Liver (tissue), 9 donors: ENCODE data around the gene RELA. TPM values are rescaled to one million over a fixed set of nuclear protein-coding genes. Genes with fewer than 3 reads are reported as not detected.
A peak's percentile ranks its signal among the peaks of the same experiment; 100 is the strongest.

Experiments
- DNase-seq: peaks from one replicate; pipeline ENCODE4 v3.0.0-alpha.2; 2017; ENCODE audit warnings: low spot score
- H3K27ac ChIP-seq, 2 donors: one replicate each; pipeline ENCODE4 v1.7.0; 2013; ENCODE audit warnings: inconsistent platforms in 2 of 2, low read length in 2 of 2, control low read depth in 1 of 2, low read depth in 1 of 2, mild to moderate bottlenecking in 1 of 2
- H3K27me3 ChIP-seq, 4 donors: one replicate each; pipeline versions ENCODE4 v1.6.1 to v1.7.0; 2013; ENCODE audit warnings: low read length in 3 of 4, inconsistent platforms in 1 of 4, mild to moderate bottlenecking in 1 of 4, moderate library complexity in 1 of 4; ENCODE audit not compliant: control insufficient read depth in 4 of 4, insufficient read depth in 4 of 4
- H3K36me3 ChIP-seq, 4 donors: one replicate each; pipeline versions ENCODE4 v1.6.1 to v1.7.0; 2013; ENCODE audit warnings: low read length in 3 of 4, mild to moderate bottlenecking in 3 of 4, low read depth in 1 of 4, moderate library complexity in 1 of 4; ENCODE audit not compliant: control insufficient read depth in 4 of 4, insufficient read depth in 3 of 4
- H3K4me1 ChIP-seq, 4 donors: one replicate each; pipeline versions ENCODE4 v1.6.1 to v1.7.0; 2013; ENCODE audit warnings: low read length in 3 of 4, mild to moderate bottlenecking in 3 of 4, moderate library complexity in 1 of 4; ENCODE audit not compliant: control insufficient read depth in 4 of 4, insufficient read depth in 4 of 4
- H3K4me3 ChIP-seq, 3 donors: one replicate each; pipeline versions ENCODE4 v1.6.1 to v1.7.0; 2013; ENCODE audit warnings: low read length in 3 of 3, control low read depth in 1 of 3, low read depth in 1 of 3, mild to moderate bottlenecking in 1 of 3
- H3K9ac ChIP-seq, 2 donors: one replicate each; pipeline ENCODE4 v1.7.0; 2013; ENCODE audit warnings: low read length in 2 of 2, mild to moderate bottlenecking in 2 of 2, moderate library complexity in 2 of 2, control low read depth in 1 of 2, low read depth in 1 of 2
- H3K9me3 ChIP-seq, 4 donors: one replicate each; pipeline versions ENCODE4 v1.6.1 to v1.7.0; 2013; ENCODE audit warnings: low read length in 3 of 4; ENCODE audit not compliant: control insufficient read depth in 4 of 4
- ATF3 ChIP-seq: IDR thresholded peaks from 2 replicates; pipeline ENCODE4 v1.6.1; 2016; ENCODE audit warnings: antibody characterized with exemption
- CTCF ChIP-seq: fragments of 150-350 bp; IDR thresholded peaks from 2 replicates; pipeline ENCODE4 v1.5.1; 2017; ENCODE audit warnings: improper control_type of control experiment, low read depth, low read length; ENCODE audit not compliant: missing input control
- EGR1 ChIP-seq, 2 donors: IDR thresholded peaks; 2 replicates each; pipeline ENCODE4 v1.6.1; 2016 to 2018; ENCODE audit warnings: antibody characterized with exemption in 2 of 2, low read depth in 2 of 2
- FOXA1 ChIP-seq: IDR thresholded peaks from 2 replicates; pipeline ENCODE4 v1.6.1; 2016; ENCODE audit warnings: antibody characterized with exemption
- FOXA2 ChIP-seq: IDR thresholded peaks from 2 replicates; pipeline ENCODE4 v1.6.1; 2016; ENCODE audit warnings: antibody characterized with exemption
- GABPA ChIP-seq, 2 donors: IDR thresholded peaks in 1 of 2; conservative IDR thresholded peaks in 1 of 2; 2 replicates each; pipeline ENCODE4 v1.6.1; 2016; ENCODE audit warnings: antibody characterized with exemption in 2 of 2, mild to moderate bottlenecking in 1 of 2, moderate library complexity in 1 of 2
- HNF4A ChIP-seq, 2 donors: conservative IDR thresholded peaks; 2 replicates each; pipeline ENCODE4 v1.6.1; 2016; ENCODE audit warnings: antibody characterized with exemption in 2 of 2, mild to moderate bottlenecking in 2 of 2
- HNF4G ChIP-seq: IDR thresholded peaks from 2 replicates; pipeline ENCODE4 v1.6.1; 2016; ENCODE audit warnings: antibody characterized with exemption
- JUND ChIP-seq, 2 donors: IDR thresholded peaks; 2 replicates each; pipeline ENCODE4 v1.6.1; 2016; ENCODE audit warnings: antibody characterized with exemption in 2 of 2
- MAX ChIP-seq: IDR thresholded peaks from 2 replicates; pipeline ENCODE4 v1.6.1; 2016; ENCODE audit warnings: antibody characterized with exemption
- NR2F2 ChIP-seq: IDR thresholded peaks from 2 replicates; pipeline ENCODE4 v1.6.1; 2016; ENCODE audit warnings: antibody characterized with exemption
- RAD21 ChIP-seq, 2 donors: IDR thresholded peaks; 2 replicates each; pipeline ENCODE4 v1.6.1; 2016; ENCODE audit warnings: antibody characterized with exemption in 2 of 2, mild to moderate bottlenecking in 2 of 2
- REST ChIP-seq: IDR thresholded peaks from 2 replicates; pipeline ENCODE4 v1.6.1; 2016; ENCODE audit warnings: antibody characterized with exemption, mild to moderate bottlenecking
- RXRA ChIP-seq, 2 donors: IDR thresholded peaks; 2 replicates each; pipeline ENCODE4 v1.6.1; 2017 to 2018; ENCODE audit warnings: antibody characterized with exemption in 2 of 2, mild to moderate bottlenecking in 1 of 2
- SP1 ChIP-seq: IDR thresholded peaks from 2 replicates; pipeline ENCODE4 v1.6.1; 2018; ENCODE audit warnings: antibody characterized with exemption, mild to moderate bottlenecking
- TAF1 ChIP-seq: conservative IDR thresholded peaks from 2 replicates; pipeline ENCODE4 v1.6.1; 2016; ENCODE audit warnings: antibody characterized with exemption, mild to moderate bottlenecking
- YY1 ChIP-seq: IDR thresholded peaks from 2 replicates; pipeline ENCODE4 v1.6.1; 2016; ENCODE audit warnings: antibody characterized with exemption, mild to moderate bottlenecking
- ZBTB33 ChIP-seq: IDR thresholded peaks from 2 replicates; pipeline ENCODE4 v1.6.1; 2016; ENCODE audit warnings: antibody characterized with exemption
- WGBS: extraction: QIAGEN DNeasy Blood & Tissue Kit; methylation state at CpG from one replicate; pipeline ENCODE4 v1.1.7; 2013; 5-methylcytosine and 5-hydroxymethylcytosine counted together
- polyA plus RNA-seq, 2 donors: library from polyadenylated mRNA; stranded (reverse) in 1 of 2; unstranded in 1 of 2; fragments of 200-250 nt in 1 of 2; fragments of >200 nt in 1 of 2; fragmentation: Nextera tagmentation in 1 of 2; extraction: Ambion mirVana in 1 of 2; gene quantifications; one replicate each; pipeline versions ENCODE4 v1.2.1 to v1.2.3, GENCODE V29; 2013 to 2015
- total RNA-seq, 2 donors: library from RNA; depleted of rRNA; stranded (reverse); fragments of >200 nt; gene quantifications; one replicate each; pipeline ENCODE4 v1.2.3, GENCODE V29; 2014
- donor health status: healthy.
- donor health status: healthy.
- donor health status: healthy.
- donor health status: healthy.
- donor health status: healthy.

Gene RELA
- total and polyA plus RNA-seq, 4 donors, result 11.1 to 30.7 (median 22.0) TPM

- Histone ChIP-seq H3K9me3 (no peaks in the 10 kb centered on the region), H3K27ac (peak overlapping the region; percentile 98), H3K27me3 (no peaks in the 10 kb centered on the region), H3K4me1 (peaks cover 22 to 63% (median 47%) of the 10 kb centered on the region in 4 donors), H3K4me3 (peak overlapping the region; percentile 57 to 72 (median 60)), H3K36me3 (peaks cover 15 to 37% (median 23%) of the 10 kb centered on the region in 4 donors), H3K9ac (peak overlapping the region; percentile 75 to 97)
- peak; percentile 95 for DNase-seq
- no peak for TF ChIP-seq HNF4G
- TF ChIP-seq FOXA2, result no peak
- TF ChIP-seq ZBTB33, result no peak
- TF ChIP-seq YY1, result peak; percentile 66
- TF ChIP-seq ATF3, result no peak
- TF ChIP-seq EGR1 (IDR thresholded peaks at IDR 0.05; ENCODE audit: low read depth in 2 of 2), result peak; percentile 73 to 81
- TF ChIP-seq CTCF, result no peak
- peak in 1 of 2 donors; percentile 2 for TF ChIP-seq RXRA (IDR thresholded peaks at IDR 0.05)
- peak; percentile 4 for TF ChIP-seq MAX
- TF ChIP-seq TAF1, result no peak
- peak in 1 of 2 donors; percentile 23 for TF ChIP-seq HNF4A (conservative IDR thresholded peaks at IDR 0.05)
- peak in 1 of 2 donors; percentile 76 for TF ChIP-seq GABPA (IDR thresholded peaks at IDR 0.05 in 1 of 2, conservative IDR thresholded peaks at IDR 0.05 in 1 of 2)
- peak; percentile 37 for TF ChIP-seq SP1
- TF ChIP-seq NR2F2, result no peak
- no peak for TF ChIP-seq RAD21 (IDR thresholded peaks at IDR 0.05)
- no peak for TF ChIP-seq FOXA1
- no peak for TF ChIP-seq JUND (IDR thresholded peaks at IDR 0.05)
- TF ChIP-seq REST, result peak; percentile 41
- WGBS, result under 1% methylated on average over 68 of the region's 68 CpGs
These were observed 10.0 kb downstream of the RELA start for GRCh38 chr11:65652511-65653228.
